ENCODE results near the gene C11orf91.
"Not testable (repeated sequence)": the region's sequence is repeated elsewhere in the genome, so short reads cannot be mapped to it uniquely, and the experiment has no call there.

Gene C11orf91

GRCh38 chr11:33695051-33695566 lies 5.5 kb downstream of the C11orf91 start:
- DNase-seq, result no peak

GRCh38 chr11:33694346-33695050 lies 6.1 kb downstream of the C11orf91 start:
- no peak for DNase-seq

DNA sequence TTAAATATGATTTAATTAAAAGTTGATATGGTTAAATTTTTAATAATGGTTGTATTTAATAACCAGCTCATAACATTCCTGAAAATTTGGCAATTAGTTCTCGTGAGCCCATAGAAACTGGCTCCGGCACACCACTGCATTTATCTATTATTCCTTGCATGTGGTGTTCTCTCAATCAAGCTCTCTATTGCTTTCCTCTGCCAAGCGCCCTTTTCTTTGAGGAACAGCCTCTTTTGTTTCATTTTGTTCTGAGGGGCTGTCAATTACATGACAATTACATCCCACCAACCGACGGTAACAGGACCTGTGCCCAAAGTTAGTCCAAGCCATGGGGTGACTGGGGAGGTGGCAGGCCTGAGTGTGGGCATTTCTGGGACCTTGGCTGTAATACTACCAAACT lies 8.1 kb downstream of the C11orf91 start:
- DNase-seq, result no peak

DNA sequence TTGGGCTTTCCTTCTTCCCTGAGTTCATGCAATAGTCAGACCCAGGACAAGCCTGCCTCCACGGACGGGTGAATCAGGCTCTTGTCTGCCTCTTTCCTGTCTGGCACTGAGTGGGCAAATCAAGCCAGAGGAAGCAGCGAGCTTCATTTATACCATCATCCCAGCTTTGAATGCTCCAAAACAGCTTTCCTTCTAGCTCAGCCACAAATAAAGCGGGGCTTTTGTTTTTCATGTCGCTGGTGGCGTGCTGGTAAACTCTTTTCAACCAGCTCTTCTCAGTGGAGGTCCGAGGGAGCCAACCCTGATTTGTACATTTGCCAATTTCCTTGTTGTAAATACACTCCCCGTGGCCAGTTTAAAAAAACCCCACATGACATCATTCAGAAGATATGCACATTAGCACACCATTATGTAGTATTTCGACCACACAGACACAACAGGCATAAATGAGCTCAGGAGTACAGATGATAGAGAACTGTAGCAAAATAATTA lies 8.6 kb downstream of the C11orf91 start:
- DNase-seq, result no peak

- no peak for DNase-seq
Measured at GRCh38 chr11:33691066-33691864, 9.4 kb downstream of the C11orf91 start.

- no peak for DNase-seq
Measured at GRCh38 chr11:33690290-33691065, 10.1 kb downstream of the C11orf91 start.

DNA sequence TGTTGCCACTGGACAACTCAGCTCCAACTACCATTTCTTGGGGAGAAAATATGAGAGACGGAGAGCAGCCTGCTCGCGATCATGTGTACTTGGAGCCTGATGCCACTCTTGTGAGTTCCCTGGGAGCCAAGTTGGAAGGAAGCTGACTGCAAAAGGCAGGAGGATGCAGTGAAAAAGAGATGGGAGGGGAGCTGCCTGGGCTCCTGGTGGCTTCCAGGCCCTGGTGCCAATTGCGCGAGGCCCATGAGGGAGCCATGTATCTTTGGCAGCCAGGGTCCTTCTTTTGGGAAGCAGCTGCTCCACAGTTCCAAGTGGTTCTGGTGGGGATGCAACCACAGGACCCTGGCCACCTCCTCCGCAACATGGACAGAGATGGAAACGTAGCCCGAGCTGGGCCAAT lies 11.1 kb downstream of the C11orf91 start:
- DNase-seq, result no peak

- DNase-seq, result no peak
Measured at GRCh38 chr11:33689085-33689484, 11.5 kb downstream of the C11orf91 start.

DNA sequence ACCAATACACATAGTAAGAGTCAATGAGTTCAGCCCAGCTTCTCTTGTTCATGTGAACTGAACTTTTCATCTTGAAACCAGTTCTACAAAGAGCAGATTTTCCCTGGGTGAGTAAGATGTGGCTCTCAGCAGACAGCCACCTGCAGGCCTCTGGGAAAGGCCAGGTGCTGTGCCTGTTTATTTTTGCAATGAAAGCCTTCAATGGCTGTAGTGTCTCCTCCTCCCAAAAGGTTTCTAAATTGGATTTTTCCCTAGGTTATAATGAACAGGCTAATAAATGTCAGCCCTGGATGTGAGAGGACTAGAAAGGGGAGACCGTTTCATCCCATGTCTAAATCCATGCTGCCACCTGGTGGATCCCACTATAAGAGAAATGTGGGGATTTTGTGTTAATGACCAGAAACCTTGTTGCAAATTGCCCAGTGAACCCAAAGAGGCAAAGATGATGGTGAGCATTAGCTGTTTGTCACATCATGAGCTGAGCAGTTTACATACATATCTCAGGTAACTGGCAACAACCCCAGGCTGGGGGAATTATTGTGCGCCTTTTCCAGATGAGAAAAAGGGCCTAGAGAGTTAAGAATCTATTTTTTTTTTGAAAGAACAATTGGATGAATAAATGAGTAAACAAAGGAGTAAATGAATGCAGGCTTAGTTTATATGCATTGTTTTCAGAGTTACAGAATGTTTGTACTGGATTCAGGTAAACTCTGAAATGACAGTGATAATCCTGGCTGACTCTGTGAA lies 12.7 kb downstream of the C11orf91 start:
- DNase-seq, result peak; percentile 36

DNA sequence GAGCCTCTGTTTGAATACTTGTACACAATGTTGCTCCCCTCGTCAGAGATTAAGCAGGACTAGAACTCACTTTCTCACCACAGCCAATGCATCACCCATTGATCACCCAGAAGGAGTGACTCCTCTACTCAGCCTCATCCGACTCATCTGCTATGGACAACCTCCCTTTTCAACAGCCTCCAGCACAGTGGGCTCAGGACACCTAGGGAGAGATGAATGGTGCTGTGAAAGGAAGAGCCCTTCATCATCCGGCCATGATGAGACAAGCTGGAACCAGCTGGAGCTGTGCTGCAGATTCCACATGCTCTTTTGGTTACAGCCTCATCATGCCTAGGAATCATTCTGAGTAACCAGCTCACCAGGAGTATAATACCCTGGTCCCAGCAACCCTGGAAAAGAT lies 15.5 kb downstream of the C11orf91 start:
- no peak for DNase-seq

DNA sequence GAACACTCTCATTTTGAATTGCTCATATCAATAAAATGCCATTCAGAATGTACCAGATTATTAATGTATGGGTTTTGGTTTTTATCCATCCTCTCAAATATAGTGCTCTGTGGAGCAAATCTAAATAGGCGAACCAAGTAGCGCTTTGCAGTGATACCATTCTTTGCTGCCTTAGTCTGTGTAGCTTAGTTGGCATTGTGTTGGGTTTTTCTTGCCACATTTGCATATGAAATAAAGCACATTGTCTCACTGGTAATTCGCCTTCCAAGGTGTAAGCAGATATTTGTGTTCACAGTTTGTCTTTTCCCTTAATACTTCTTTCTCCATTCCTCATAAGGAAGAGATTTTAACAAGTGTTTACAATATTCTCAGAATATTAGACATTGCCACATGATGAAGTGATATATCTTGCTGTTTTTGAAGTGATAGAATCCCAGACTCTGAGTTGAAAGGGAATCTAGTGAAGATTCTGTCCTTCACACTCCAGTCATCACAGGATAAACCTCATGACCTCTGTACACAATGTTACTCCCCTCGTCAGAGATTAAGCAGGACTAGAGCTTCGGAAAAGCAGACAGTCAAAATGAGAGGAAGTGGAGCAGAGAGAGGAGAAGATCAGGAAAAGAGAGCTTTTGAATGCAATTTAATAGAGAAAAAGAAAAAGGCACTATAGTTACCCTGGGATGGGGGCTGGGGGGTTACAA lies 16.5 kb downstream of the C11orf91 start:
- no peak for DNase-seq

- DNase-seq, result no peak
Measured at GRCh38 chr11:33682446-33682845, 18.2 kb downstream of the C11orf91 start.

DNA sequence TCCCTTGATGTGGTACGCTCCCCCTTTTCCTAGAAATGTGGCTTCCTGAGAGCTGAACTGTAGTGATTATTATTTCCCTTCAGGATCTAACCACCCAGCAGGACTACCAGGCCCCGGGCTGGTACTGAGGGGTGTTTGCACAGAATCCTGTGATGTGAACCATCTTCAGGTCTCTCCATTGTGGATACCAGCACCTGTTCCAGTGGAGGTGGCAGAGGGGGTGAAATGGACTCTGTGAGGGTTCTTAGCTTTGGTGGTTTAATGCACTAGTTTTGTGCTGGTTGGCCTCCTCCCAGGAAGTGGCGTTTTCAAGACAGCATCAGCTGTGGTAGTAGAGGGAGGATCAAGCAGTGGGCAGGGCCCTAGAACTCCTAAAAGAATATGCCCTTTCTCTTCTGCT lies 18.6 kb downstream of the C11orf91 start:
- no peak for DNase-seq

- not testable (repeated sequence) for DNase-seq
Measured at GRCh38 chr11:33678616-33679015, 22.0 kb downstream of the C11orf91 start.

- no peak for DNase-seq
Measured at GRCh38 chr11:33674035-33674814, 26.4 kb downstream of the C11orf91 start.

DNA sequence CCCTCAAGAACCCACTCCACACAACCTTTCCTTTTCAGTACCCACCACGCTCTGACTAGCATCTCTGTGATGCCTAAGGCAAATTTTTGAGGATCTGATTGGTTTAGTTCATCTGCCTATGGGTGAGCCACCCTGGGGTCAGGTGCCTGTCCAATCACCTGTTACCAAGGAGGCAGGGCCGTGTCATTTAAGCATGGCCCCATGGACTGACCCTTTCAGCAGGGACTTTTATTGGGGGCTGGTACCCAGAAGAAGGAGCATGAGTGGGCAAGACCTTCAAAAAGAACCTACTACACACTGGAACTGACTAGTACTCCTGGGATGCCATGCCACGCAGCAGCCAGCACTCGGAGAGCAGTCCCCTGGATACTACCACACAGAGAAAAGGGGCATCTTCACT lies 28.4 kb downstream of the C11orf91 start:
- no peak for DNase-seq

GRCh38 chr11:33670250-33671011 lies 30.2 kb downstream of the C11orf91 start:
- no peak for DNase-seq

GRCh38 chr11:33669598-33670249 lies 30.9 kb downstream of the C11orf91 start:
- DNase-seq, result no peak

- no peak for DNase-seq
Measured at GRCh38 chr11:33668951-33669596, 31.6 kb downstream of the C11orf91 start.

Measured in NCI-H510A treated with DMSO at 0.1 percent for 48 hours (cell line).